Central memory CD8-positive, alpha-beta T cell (primary cell): ENCODE results near the gene C3orf22.
A peak's percentile ranks its signal among the peaks of the same experiment; 100 is the strongest.

ENCODE experiments used
- ATAC-seq: fragments of 150-1000 bp; cut with Tn5 transposase; replicated peaks from 2 replicates; pipeline ENCODE4 v1.10.0; 2022; ENCODE audit warnings: mild to moderate bottlenecking, moderate FRiP score, moderate number of reproducible peaks; ENCODE audit not compliant: poor library complexity, severe bottlenecking; ENCODE audit errors: extremely low read depth
- DNase-seq, 2 donors: peaks; one replicate each; pipeline ENCODE4 v3.0.0; 2021; ENCODE audit warnings: low spot score in 2 of 2
- H3K27ac Mint-ChIP-seq: one replicate; pipeline ENCODE4 v1.8.0; 2022; ENCODE audit warnings: low read depth, mild to moderate bottlenecking, moderate library complexity, mixed read lengths
- H3K27me3 Mint-ChIP-seq: one replicate; pipeline ENCODE4 v1.8.0; 2022; ENCODE audit warnings: mixed read lengths
- H3K36me3 Mint-ChIP-seq: one replicate; pipeline ENCODE4 v1.8.0; 2022; ENCODE audit warnings: mild to moderate bottlenecking, moderate library complexity, mixed read lengths; ENCODE audit not compliant: insufficient read depth
- H3K4me1 Mint-ChIP-seq: one replicate; pipeline ENCODE4 v1.8.0; 2022; ENCODE audit warnings: mixed read lengths
- H3K4me3 Mint-ChIP-seq: one replicate; pipeline ENCODE4 v1.8.0; 2022; ENCODE audit warnings: mild to moderate bottlenecking, moderate library complexity, mixed read lengths
- H3K9me3 Mint-ChIP-seq: one replicate; pipeline ENCODE4 v1.8.0; 2022; ENCODE audit warnings: mixed read lengths

C3orf22 gene

DNA sequence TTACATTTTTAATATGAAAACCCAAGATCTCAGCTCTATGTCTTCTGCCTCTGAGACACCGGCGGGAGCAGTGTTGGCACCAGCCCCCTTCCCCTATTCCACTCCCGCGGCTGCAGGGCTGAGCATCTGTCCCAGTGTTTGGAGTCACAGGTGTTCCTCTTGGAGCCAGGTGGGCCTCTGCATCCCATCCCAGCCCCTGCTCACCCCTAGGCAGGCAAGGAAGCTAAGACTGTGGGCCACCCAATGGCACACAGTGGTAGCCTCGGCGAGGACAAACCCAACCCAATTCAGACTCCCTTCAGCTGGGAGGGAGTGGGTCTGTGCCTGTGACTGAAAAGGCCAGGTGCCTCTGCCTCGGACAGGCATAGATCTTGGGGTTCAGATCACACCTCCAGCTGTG, 31.7 kb downstream of the C3orf22 start:
- peaks cover 33% of the 10 kb centered on the region for H3K27me3 Mint-ChIP-seq
- H3K36me3 Mint-ChIP-seq, result peaks cover 2% of the 10 kb centered on the region
- H3K4me3 Mint-ChIP-seq, result no peak overlapping the region
- no peaks in the 10 kb centered on the region for H3K9me3 Mint-ChIP-seq
- ATAC-seq (no peak), DNase-seq (no peak)
- H3K27ac Mint-ChIP-seq, result no peak overlapping the region
- H3K4me1 Mint-ChIP-seq, result peaks cover 6% of the 10 kb centered on the region

DNA sequence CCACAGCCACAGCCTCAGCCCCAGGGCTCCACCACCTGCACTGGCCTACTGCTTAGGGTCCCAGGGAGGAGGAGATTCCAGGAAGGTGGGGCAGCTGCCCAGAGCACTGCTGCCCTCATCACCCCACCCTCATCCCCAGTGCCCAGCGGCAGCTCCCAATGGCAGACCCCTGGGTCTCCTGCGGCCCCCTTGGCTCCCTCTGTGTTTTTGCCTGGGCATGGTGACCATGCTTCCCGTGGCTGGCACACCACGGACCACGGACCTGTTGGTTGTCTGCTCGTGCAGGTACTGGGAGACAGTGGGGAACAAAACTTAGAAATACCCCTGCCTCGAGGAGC, 32.1 kb downstream of the C3orf22 start:
- H3K4me1 Mint-ChIP-seq, result peaks cover 7% of the 10 kb centered on the region
- H3K27me3 Mint-ChIP-seq, result peaks cover 35% of the 10 kb centered on the region
- H3K4me3 Mint-ChIP-seq, result no peak overlapping the region
- peaks cover 2% of the 10 kb centered on the region for H3K36me3 Mint-ChIP-seq
- ATAC-seq (no peak), DNase-seq (no peak)
- H3K9me3 Mint-ChIP-seq, result no peaks in the 10 kb centered on the region
- no peak overlapping the region for H3K27ac Mint-ChIP-seq

DNA sequence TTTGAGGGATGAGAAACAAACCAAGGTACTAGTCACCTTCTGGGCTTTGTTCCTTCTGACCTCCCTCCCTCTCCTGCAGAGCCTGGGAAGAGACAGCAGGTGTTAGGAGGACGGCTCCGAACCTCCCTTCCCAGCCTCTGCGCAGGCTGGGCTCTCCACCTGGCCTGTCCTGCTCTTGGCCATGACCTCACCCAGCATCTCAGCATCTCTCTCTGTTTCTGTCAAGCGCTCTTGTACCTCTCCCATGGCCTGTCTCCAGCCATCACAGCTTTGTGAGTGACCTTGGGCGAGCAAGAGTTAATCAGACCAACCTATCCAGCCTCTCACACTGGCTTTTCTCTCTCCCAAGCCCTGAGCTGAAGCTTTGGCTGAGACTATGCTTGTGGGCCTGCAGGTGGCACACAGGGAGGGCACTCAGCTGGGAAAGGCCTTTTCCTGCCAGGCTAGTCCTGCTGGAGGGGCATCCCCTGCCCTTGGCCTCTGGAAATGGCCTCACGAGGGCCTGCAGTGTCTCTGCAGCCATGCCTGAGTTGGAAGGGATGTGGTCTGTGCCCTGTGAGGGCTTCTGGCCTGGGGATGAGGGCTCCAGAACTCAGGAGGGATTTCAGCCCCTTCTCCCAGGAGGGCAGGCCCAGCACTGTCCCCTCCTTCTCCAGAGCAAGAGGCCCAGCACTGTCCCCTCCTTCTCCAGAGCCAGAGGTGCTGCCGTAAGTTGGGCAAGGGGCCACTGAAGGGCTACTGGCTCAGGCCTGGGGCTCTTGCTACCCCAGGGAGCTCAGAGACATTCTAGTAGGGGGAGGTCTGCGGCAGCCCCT, 32.7 kb downstream of the C3orf22 start:
- H3K36me3 Mint-ChIP-seq, result peaks cover 2% of the 10 kb centered on the region
- ATAC-seq, result no peak
- no peak overlapping the region for H3K4me3 Mint-ChIP-seq
- H3K9me3 Mint-ChIP-seq, result no peaks in the 10 kb centered on the region
- peaks cover 35% of the 10 kb centered on the region for H3K27me3 Mint-ChIP-seq
- H3K4me1 Mint-ChIP-seq, result peaks cover 7% of the 10 kb centered on the region
- H3K27ac Mint-ChIP-seq, result no peak overlapping the region
- DNase-seq, result no peak

DNA sequence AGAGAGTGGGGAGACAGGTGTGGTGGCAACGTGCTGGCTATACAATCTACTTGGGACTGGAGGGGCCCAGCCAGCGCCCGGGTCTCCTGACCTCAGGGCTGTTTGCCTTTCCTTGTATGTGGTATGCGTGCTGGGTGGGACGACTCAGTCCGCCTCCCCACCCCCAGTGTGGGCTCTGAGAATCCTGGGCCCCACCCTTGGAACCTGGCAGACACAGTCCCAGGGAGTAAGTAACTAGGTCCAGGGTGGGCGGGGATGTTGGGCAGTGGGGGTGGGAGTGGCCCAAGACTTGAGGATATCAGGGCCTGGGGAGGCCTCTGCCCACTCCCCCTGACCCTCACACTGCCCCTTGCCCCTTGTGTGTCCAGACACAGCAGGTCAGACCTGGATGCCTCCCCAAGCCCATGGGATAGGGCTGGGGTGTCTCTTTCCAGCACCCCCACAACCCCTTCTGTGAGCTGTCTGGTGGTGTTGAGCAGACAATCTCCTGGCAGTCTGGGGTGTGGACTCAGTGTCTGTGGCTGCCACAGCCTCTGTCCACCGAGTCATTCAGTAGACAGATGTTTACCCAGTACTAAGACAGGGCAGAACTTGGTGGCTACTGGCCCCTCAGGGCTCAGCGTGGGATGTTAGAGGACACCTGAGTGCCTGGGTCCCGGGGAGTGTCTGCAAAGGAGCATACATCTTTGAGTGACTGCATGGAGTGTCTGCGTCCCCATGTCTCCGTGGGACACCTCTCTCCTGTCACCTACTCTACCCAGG, 33.5 kb downstream of the C3orf22 start:
- Mint-ChIP-seq H3K4me1 (peaks cover 7% of the 10 kb centered on the region), H3K9me3 (no peaks in the 10 kb centered on the region), H3K27ac (no peak overlapping the region), H3K4me3 (no peak overlapping the region), H3K27me3 (peaks cover 35% of the 10 kb centered on the region), H3K36me3 (peaks cover 2% of the 10 kb centered on the region)
- no peak for ATAC-seq
- no peak for DNase-seq

DNA sequence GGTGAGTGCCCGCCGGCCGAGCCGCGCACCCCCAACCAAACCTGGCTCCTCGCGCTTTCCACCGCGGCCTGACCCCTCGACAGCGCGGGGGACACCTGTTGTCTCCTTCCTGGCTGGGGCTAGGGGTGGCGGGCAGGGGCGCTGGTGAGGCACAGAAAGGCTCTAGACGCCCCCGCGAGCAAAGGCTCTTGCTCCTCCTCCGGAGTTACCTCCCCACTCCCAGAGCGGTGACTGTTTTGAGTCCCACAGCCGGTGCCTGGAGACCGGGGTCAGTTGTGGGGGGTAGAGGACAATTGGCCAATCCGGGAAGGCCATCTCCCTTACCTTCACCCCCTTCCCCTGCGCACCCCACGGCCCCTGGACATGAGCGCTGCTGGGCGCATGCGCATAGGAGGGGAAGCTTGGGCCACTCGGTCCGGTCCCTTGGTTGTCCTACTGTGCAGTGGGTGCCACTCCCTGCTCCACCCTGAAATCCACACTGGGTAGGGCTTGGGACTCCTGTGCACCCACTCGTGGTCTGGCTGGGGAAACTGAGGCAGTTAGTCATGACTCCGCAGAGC, 34.2 kb downstream of the C3orf22 start:
- Mint-ChIP-seq H3K27ac (no peak overlapping the region), H3K4me3 (no peak overlapping the region), H3K27me3 (peaks cover 35% of the 10 kb centered on the region), H3K9me3 (no peaks in the 10 kb centered on the region), H3K4me1 (peaks cover 7% of the 10 kb centered on the region), H3K36me3 (peaks cover under 1% of the 10 kb centered on the region)
- DNase-seq (no peak), ATAC-seq (no peak)

DNA sequence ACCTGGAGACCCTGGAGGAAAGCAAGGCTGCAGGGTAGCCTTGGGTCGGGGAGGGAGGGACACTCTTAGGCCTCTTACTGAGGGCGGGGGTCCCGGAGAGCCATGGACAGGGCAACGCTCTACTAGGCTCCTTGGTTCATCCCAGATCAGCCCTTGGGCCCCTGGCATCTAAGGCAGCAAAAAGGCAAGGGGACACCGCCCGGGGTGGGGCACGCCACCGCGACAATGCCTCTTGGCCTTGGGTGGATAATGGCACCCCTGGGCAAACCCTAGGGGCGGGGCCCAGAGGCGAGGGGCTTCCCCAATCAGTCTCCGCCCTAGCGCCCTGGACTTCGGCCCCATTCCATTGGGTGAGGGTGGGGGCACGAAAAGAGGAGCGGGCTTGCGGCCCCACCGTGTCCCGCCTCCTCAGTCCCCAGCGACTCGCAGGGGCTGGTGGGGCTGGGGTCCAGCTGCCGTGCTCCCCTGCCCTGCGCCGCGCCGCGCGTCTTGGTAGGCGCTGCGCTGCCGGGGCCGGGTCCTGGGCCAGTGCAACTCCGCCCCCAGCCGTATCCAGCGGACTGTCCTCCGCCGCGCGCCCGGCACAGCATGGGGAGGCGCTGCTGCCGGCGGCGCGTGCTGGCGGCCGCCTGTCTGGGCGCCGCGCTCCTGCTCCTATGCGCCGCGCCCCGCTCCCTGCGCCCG, 34.8 kb downstream of the C3orf22 start, which contains the start of gene CHST13:
Gene CHST13 (plus strand): TSS at position 411 of the 684 bp plus-strand sequence. CDS start 178 bp downstream, at position 589.
- no peaks in the 10 kb centered on the region for H3K9me3 Mint-ChIP-seq

DNA sequence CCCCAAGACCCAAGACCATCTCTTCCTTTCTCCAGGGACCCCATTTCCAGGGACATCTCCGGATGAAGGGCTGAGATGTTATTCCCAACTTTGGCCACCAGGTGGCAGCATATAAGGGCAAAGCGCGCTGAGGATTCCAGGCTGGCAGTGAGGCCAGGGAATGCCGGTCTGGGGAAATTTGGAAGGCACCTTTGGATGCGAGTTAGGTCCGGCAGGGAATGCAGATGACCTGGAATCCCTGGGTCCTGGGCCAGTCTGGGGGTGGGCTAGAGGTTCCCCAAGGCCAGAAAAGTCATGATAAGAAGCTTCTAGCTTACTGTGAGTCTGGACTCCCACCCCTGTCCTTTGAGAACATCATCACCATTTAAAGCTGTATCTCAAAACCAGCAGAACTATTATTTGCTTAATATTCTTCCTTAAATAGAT, 36.4 kb downstream of the C3orf22 start:
- H3K27ac Mint-ChIP-seq, result no peak overlapping the region
- H3K9me3 Mint-ChIP-seq, result no peaks in the 10 kb centered on the region
- DNase-seq, result peak in 1 of 2 donors; percentile 23
- H3K4me3 Mint-ChIP-seq, result no peak overlapping the region
- ATAC-seq, result no peak
- peaks cover 35% of the 10 kb centered on the region for H3K27me3 Mint-ChIP-seq
- H3K4me1 Mint-ChIP-seq, result peaks cover 7% of the 10 kb centered on the region
- no peaks in the 10 kb centered on the region for H3K36me3 Mint-ChIP-seq

More for the DNA sequence above, 34.8 kb downstream of the C3orf22 start, which contains the start of gene CHST13:
- peaks cover 35% of the 10 kb centered on the region for H3K27me3 Mint-ChIP-seq
- no peaks in the 10 kb centered on the region for H3K36me3 Mint-ChIP-seq
- H3K4me3 Mint-ChIP-seq, result no peak within 1 kb of the TSS
- no peak within 1 kb of the TSS for H3K27ac Mint-ChIP-seq
- peaks cover 7% of the 10 kb centered on the region for H3K4me1 Mint-ChIP-seq
- ATAC-seq (peak; percentile 10), DNase-seq (no peak)

DNA sequence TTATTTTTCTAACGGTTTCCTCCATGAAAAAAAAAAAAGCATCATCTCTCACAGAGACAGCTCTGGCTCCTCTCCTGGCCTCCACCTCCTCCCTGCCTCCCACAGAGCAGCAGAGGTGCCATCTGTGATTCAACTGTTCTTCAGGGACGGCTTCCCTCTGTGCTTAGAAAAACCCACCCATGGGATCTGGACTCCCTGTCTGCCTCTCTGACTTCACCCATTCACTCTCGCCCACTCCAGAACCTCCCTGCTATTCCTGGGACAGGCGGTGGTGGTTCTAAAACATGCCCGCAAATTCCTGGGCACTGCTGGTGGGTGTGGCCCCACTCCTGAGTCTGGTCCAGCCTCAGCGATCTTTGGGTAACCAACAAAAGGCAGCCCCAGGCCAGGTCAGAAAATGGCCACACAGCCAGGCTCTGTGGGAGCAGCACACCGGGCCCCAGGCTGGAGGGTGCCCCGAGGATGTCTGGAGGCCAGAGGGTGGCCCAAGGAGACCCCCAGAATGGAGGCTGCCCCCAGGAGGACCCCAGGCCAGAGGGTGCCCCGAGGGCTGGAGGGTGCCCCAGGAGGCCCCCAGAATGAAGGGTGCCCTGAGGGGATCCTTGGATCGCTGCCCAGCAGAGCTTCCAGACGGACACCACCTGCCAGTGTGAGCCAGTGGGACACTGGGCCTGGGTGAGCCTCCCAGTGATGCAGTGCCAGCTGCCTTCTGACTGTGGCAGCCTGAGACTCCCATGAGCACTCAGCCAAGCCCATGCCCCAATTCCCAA, 37.4 kb downstream of the C3orf22 start:
- H3K27ac Mint-ChIP-seq, result no peak overlapping the region
- H3K4me3 Mint-ChIP-seq, result no peak overlapping the region
- DNase-seq (no peak), ATAC-seq (no peak)
- H3K36me3 Mint-ChIP-seq, result peaks cover 2% of the 10 kb centered on the region
- H3K27me3 Mint-ChIP-seq, result peaks cover 35% of the 10 kb centered on the region
- H3K9me3 Mint-ChIP-seq, result no peaks in the 10 kb centered on the region
- peaks cover 7% of the 10 kb centered on the region for H3K4me1 Mint-ChIP-seq

DNA sequence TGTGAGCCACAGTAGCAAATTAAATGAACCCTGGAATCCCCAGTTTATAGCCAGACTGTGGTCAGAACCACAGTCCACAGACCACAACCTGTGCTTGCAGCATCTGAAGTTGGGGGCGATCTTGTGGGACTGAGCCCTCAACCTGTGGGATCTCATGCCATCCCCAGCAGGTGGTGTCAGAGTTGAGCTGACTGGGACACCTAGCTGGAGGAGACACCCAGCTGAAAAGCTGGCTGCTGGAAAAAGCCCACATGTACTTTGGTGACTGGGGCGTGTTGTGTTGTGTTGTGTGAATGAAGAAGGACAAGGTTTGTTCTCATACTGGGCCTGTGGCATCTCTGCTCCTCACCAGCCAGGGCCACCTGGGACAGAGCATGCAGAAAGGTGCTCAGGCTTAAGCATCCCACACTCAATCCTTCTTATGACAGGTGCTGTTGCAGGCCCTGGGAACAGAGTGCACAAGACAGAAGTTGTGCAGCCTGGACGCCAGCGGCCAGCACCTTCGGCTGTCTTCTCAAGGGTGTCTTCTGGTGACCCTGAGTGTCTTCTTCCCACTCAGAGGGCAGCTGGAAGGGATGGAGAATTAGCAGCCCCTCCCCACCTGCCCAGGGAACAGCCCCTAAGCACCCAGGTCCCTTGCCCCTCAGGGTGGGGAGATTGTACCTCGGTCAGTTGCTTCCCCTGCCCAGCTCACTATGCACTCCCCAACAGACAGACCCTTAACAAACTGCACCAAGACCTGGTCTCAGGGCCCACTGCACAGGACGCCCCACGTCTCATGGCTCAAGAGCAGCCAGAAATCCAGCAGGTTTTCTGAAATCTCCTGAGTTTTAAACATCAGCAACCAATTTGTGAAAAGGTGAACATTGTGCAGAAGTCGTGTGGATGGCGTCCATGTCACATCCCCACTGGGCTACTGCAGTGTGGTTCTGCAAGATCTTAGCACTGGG, 39.0 kb downstream of the C3orf22 start:
- peaks cover 22% of the 10 kb centered on the region for H3K27me3 Mint-ChIP-seq

DNA sequence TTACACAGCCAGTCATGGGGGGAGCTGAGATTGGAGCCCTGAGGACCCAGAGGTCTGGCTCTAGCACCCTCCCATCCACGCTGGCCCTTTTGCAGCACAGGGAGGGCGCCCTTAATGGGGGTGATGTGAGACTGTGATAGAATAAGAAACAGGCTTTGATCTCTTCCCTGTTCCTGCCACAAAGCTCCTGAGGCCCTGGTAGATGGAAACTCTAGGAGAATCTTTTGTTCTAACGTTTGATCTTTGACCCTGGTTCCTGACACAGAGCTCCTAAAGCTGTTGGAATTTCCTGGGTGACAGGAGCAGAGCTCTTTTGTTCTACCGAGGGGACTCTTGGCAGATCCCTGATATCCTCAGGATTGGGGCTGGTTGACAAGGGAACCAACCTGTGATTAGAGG, 40.0 kb downstream of the C3orf22 start:
- peaks cover 7% of the 10 kb centered on the region for H3K4me1 Mint-ChIP-seq
- no peak for DNase-seq
- no peaks in the 10 kb centered on the region for H3K9me3 Mint-ChIP-seq
- peaks cover 2% of the 10 kb centered on the region for H3K36me3 Mint-ChIP-seq
- ATAC-seq, result no peak
- no peak overlapping the region for H3K4me3 Mint-ChIP-seq
- no peak overlapping the region for H3K27ac Mint-ChIP-seq
- peaks cover 19% of the 10 kb centered on the region for H3K27me3 Mint-ChIP-seq

More for the DNA sequence above, 39.0 kb downstream of the C3orf22 start:
- ATAC-seq (no peak), DNase-seq (no peak)
- no peak overlapping the region for H3K4me3 Mint-ChIP-seq
- no peaks in the 10 kb centered on the region for H3K9me3 Mint-ChIP-seq
- no peak overlapping the region for H3K27ac Mint-ChIP-seq
- H3K4me1 Mint-ChIP-seq, result peaks cover 7% of the 10 kb centered on the region
- peaks cover 2% of the 10 kb centered on the region for H3K36me3 Mint-ChIP-seq
